NB4 (cell line): ENCODE measurements around the gene RRP12.

ENCODE experiments used
- POLR2A ChIP-seq: IDR thresholded peaks from 2 replicates; pipeline ENCODE4 v1.6.1; 2011; ENCODE audit warnings: mild to moderate bottlenecking; ENCODE audit not compliant: insufficient read length; ENCODE audit errors: extremely low read depth
- TF ChIP-seq, protein P1 (sequence below): IDR thresholded peaks from one replicate; pipeline ENCODE4 v1.5.1; 2012; ENCODE audit warnings: low read depth, low read length

DNA sequence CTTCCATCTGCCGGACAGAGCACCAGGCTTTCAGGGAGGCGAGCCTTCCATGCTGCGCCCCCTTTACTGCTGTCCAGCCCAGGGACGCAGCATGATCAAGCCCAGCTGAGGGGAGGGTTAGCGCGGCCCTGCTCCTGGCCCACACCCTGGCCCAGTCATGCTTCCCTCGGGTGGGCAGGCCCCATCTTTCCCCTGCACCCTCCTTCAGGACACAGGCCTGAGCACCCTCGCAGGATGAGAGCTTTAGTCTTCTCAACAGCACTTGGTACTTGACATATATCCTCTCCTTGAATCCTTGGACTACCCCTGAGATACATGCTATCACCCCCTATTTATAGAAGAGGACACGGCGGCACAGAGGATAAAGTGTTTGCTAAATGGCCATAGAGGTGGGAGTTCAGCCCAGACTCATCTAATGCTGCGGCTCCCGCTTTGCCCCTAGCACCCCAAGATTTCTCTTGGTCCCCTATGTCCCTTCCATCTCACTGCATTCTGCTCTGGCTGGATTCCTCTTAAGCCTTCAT is 34.0 kb downstream of the RRP12 start:
- no peak for TF ChIP-seq POLR2A
- TF ChIP-seq, protein P1, sequence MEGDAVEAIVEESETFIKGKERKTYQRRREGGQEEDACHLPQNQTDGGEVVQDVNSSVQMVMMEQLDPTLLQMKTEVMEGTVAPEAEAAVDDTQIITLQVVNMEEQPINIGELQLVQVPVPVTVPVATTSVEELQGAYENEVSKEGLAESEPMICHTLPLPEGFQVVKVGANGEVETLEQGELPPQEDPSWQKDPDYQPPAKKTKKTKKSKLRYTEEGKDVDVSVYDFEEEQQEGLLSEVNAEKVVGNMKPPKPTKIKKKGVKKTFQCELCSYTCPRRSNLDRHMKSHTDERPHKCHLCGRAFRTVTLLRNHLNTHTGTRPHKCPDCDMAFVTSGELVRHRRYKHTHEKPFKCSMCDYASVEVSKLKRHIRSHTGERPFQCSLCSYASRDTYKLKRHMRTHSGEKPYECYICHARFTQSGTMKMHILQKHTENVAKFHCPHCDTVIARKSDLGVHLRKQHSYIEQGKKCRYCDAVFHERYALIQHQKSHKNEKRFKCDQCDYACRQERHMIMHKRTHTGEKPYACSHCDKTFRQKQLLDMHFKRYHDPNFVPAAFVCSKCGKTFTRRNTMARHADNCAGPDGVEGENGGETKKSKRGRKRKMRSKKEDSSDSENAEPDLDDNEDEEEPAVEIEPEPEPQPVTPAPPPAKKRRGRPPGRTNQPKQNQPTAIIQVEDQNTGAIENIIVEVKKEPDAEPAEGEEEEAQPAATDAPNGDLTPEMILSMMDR = no peak
